GM13976 (cell line): Measurements from ENCODE around the gene NOC4L.

Experiments used
- DNase-seq: peaks from one replicate; pipeline ENCODE4 v3.0.0; 2012; ENCODE audit warnings: low spot score
- CTCF ChIP-seq: IDR thresholded peaks from 2 replicates; pipeline ENCODE4 v1.5.1; 2012; ENCODE audit warnings: borderline replicate concordance, mild to moderate bottlenecking; ENCODE audit not compliant: insufficient read depth; ENCODE audit errors: extremely low read depth, missing control alignments, control extremely low read depth
- in situ Hi-C: fragments of 300-500 bp; cut with MboI; formaldehyde crosslinking; loops from one replicate; pipeline ENCODE4 v1.12.0; 2022; ENCODE audit warnings: low sequenced_read_pairs, mixed read lengths, inconsistent platforms; ENCODE audit not compliant: unreplicated experiment

Gene NOC4L

GRCh38 chr12:132170094-132170636 is 25.9 kb downstream of the NOC4L start:
- in situ Hi-C loops: no loop called here

GRCh38 chr12:132170637-132171292 is 26.5 kb downstream of the NOC4L start:
- DNase-seq: no peak
- in situ Hi-C loops: no loop called here
- no peak for TF ChIP-seq CTCF

More at GRCh38 chr12:132170094-132170636, 25.9 kb downstream of the NOC4L start:
- no peak for TF ChIP-seq CTCF
- DNase-seq: no peak

GRCh38 chr12:132171293-132171967 is 27.2 kb downstream of the NOC4L start:
- no peak for DNase-seq
- TF ChIP-seq CTCF: no peak
- in situ Hi-C loops: no loop called here

GRCh38 chr12:132171968-132172521 is 27.8 kb downstream of the NOC4L start:
- in situ Hi-C loops: no loop called here
- TF ChIP-seq CTCF: no peak
- DNase-seq: no peak

GRCh38 chr12:132172619-132173018 is 28.4 kb downstream of the NOC4L start:
- TF ChIP-seq CTCF: no peak
- in situ Hi-C loops: no loop called here
- no peak for DNase-seq

- DNase-seq: no peak
- in situ Hi-C loops: no loop called here
- TF ChIP-seq CTCF: no peak
These were observed 29.1 kb downstream of the NOC4L start for GRCh38 chr12:132173135-132174014.
